ENCODE measurements around the gene CTSS.
"Not testable (repeated sequence)": the region's sequence is repeated elsewhere in the genome, so short reads cannot be mapped to it uniquely, and the experiment has no call there.

Gene CTSS

GRCh38 chr1:150772326-150772725, 6.7 kb upstream of the CTSS start:
- no peak for DNase-seq

GRCh38 chr1:150767704-150768103, 2.1 kb upstream of the CTSS start:
- not testable (repeated sequence) for DNase-seq

- DNase-seq: not testable (repeated sequence)
These were observed 361 bp upstream of the CTSS start for GRCh38 chr1:150765977-150766301.

GRCh38 chr1:150764617-150765101, 919 bp downstream of the CTSS start:
- no peak for DNase-seq

GRCh38 chr1:150763018-150763417, 2.6 kb downstream of the CTSS start:
- no peak for DNase-seq

GRCh38 chr1:150762552-150762951, 3.0 kb downstream of the CTSS start:
- DNase-seq: no peak

- no peak for DNase-seq
These were observed 3.8 kb downstream of the CTSS start for GRCh38 chr1:150761801-150762200.

- DNase-seq: no peak
These were observed 5.6 kb downstream of the CTSS start for GRCh38 chr1:150760013-150760412.

- no peak for DNase-seq
These were observed 12.2 kb downstream of the CTSS start for GRCh38 chr1:150753416-150753815.

- no peak for DNase-seq
These were observed 14.1 kb downstream of the CTSS start for GRCh38 chr1:150751443-150751842.

- DNase-seq: no peak
These were observed 15.8 kb downstream of the CTSS start for GRCh38 chr1:150749720-150750311.

- DNase-seq: no peak
These were observed 16.5 kb downstream of the CTSS start for GRCh38 chr1:150748878-150749719.

- no peak for DNase-seq
These were observed 35.4 kb downstream of the CTSS start for GRCh38 chr1:150730130-150730721.

GRCh38 chr1:150724336-150724735, 41.2 kb downstream of the CTSS start:
- DNase-seq: no peak

- no peak for DNase-seq
These were observed 44.9 kb downstream of the CTSS start, which contains the start of gene HORMAD1 for GRCh38 chr1:150720703-150721102. TSS of gene HORMAD1 (minus strand) at chr1:150720895. CDS start at chr1:150719505, 1,390 bp downstream.

- no peak for DNase-seq
These were observed 45.5 kb downstream of the CTSS start for GRCh38 chr1:150720098-150720497.

GRCh38 chr1:150718225-150718891, 47.2 kb downstream of the CTSS start:
- no peak for DNase-seq

GRCh38 chr1:150709031-150709430, 56.5 kb downstream of the CTSS start:
- DNase-seq: not testable (repeated sequence)

GRCh38 chr1:150708595-150708994, 57.0 kb downstream of the CTSS start:
- no peak for DNase-seq

GRCh38 chr1:150706091-150706490, 59.5 kb downstream of the CTSS start:
- DNase-seq: no peak

- no peak for DNase-seq
These were observed 62.2 kb downstream of the CTSS start for GRCh38 chr1:150703427-150703826.

- DNase-seq: peak; percentile 80
These were observed 68.3 kb downstream of the CTSS start, which contains the start of gene GOLPH3L for GRCh38 chr1:150696995-150697927. TSS of gene GOLPH3L (minus strand) at chr1:150697154. CDS start at chr1:150694838, 2,316 bp downstream.
